ENCODE data around the gene C2CD3.
"Not testable (repeated sequence)": the region's sequence is repeated elsewhere in the genome, so short reads cannot be mapped to it uniquely, and the experiment has no call there.

The C2CD3 gene

GRCh38 chr11:73996161-73996747 is 174.5 kb downstream of the C2CD3 start:
- Mint-ChIP-seq H3K4me3 (peak overlapping the region; percentile 75), H3K36me3 (ENCODE audit: insufficient read depth) (peaks cover 12% of the 10 kb centered on the region), H3K27ac (ENCODE audit: low read depth) (peak overlapping the region; percentile 99), H3K9me3 (no peaks in the 10 kb centered on the region), H3K4me1 (peaks cover 43% of the 10 kb centered on the region), H3K27me3 (no peaks in the 10 kb centered on the region)
- ATAC-seq (replicated peaks; ENCODE audit: extremely low read depth, poor library complexity, severe bottlenecking), result no peak
- DNase-seq (ENCODE audit: low spot score in 2 of 2), result no peak

- Mint-ChIP-seq H3K27ac (ENCODE audit: low read depth) (peak overlapping the region; percentile 99), H3K4me1 (peaks cover 38% of the 10 kb centered on the region), H3K36me3 (ENCODE audit: insufficient read depth) (peaks cover 12% of the 10 kb centered on the region), H3K4me3 (peak overlapping the region; percentile 75), H3K9me3 (no peaks in the 10 kb centered on the region), H3K27me3 (no peaks in the 10 kb centered on the region)
- peak in 1 of 2 donors; percentile 54 for DNase-seq (ENCODE audit: low spot score in 2 of 2)
- peak; percentile 90 for ATAC-seq (replicated peaks; ENCODE audit: extremely low read depth, poor library complexity, severe bottlenecking)
Observed at GRCh38 chr11:73995731-73996130, 175.1 kb downstream of the C2CD3 start.

DNA sequence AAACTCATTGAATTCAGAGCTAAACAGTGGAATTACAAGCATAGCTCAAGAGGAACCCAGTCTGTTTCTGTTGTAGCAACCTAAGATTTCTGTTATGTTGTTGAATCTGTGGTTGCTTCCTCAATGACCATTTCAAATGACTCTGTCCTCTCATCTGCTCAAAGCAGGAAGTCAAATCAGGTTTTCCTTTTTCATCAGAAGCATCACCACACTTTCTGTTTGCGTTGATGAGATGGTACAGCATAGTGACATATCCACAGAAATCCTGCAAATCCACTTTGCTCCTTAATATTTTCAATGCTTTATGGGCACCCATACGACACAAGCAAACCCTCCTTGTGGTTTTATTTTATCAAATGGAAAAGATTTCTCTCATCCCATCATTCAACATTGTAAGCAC is 175.6 kb downstream of the C2CD3 start:
- H3K27ac Mint-ChIP-seq (ENCODE audit: low read depth), result peak overlapping the region; percentile 99
- H3K27me3 Mint-ChIP-seq, result no peaks in the 10 kb centered on the region
- H3K36me3 Mint-ChIP-seq (ENCODE audit: insufficient read depth), result peaks cover 12% of the 10 kb centered on the region
- H3K4me1 Mint-ChIP-seq, result peaks cover 33% of the 10 kb centered on the region
- H3K9me3 Mint-ChIP-seq, result no peaks in the 10 kb centered on the region
- peak overlapping the region; percentile 75 for H3K4me3 Mint-ChIP-seq
- ATAC-seq (replicated peaks; ENCODE audit: extremely low read depth, poor library complexity, severe bottlenecking) (peak; percentile 86), DNase-seq (ENCODE audit: low spot score in 2 of 2) (peak in 1 of 2 donors; percentile 51)

GRCh38 chr11:73991471-73992006 is 179.3 kb downstream of the C2CD3 start:
- H3K36me3 Mint-ChIP-seq (ENCODE audit: insufficient read depth), result peaks cover 9% of the 10 kb centered on the region
- ATAC-seq (replicated peaks; ENCODE audit: extremely low read depth, poor library complexity, severe bottlenecking) (no peak), DNase-seq (ENCODE audit: low spot score in 2 of 2) (no peak)
- no peak overlapping the region for H3K27ac Mint-ChIP-seq (ENCODE audit: low read depth)
- no peaks in the 10 kb centered on the region for H3K9me3 Mint-ChIP-seq
- H3K27me3 Mint-ChIP-seq, result no peaks in the 10 kb centered on the region
- H3K4me3 Mint-ChIP-seq, result no peak overlapping the region
- peaks cover 22% of the 10 kb centered on the region for H3K4me1 Mint-ChIP-seq

DNA sequence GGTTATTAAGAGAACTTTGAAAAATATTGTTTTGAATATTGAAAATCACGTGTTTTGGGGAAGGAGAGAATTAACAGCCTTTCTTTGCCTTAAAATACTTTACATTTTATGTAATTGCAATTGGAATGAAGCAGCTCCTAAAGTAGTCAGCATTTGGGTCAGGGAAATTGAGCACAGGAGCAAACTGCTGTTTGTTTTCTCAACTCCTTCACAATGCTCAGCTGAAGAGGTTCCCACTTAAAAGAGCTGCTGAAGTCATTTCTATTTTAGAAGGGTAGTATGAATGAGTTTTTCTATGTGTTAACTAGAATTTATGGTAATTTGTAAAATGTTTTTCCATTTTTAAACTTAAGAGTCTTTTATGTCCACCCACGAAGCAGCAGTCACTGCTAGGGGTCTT is 180.1 kb downstream of the C2CD3 start:
- H3K9me3 Mint-ChIP-seq, result no peaks in the 10 kb centered on the region
- H3K27me3 Mint-ChIP-seq, result no peaks in the 10 kb centered on the region
- DNase-seq (ENCODE audit: low spot score in 2 of 2), result no peak
- H3K4me1 Mint-ChIP-seq, result peaks cover 18% of the 10 kb centered on the region
- H3K4me3 Mint-ChIP-seq, result no peak overlapping the region
- no peak for ATAC-seq (replicated peaks; ENCODE audit: extremely low read depth, poor library complexity, severe bottlenecking)
- H3K27ac Mint-ChIP-seq (ENCODE audit: low read depth), result no peak overlapping the region
- H3K36me3 Mint-ChIP-seq (ENCODE audit: insufficient read depth), result peaks cover 6% of the 10 kb centered on the region

- no peak for ATAC-seq (replicated peaks; ENCODE audit: extremely low read depth, poor library complexity, severe bottlenecking)
- peaks cover 6% of the 10 kb centered on the region for H3K4me1 Mint-ChIP-seq
- H3K36me3 Mint-ChIP-seq (ENCODE audit: insufficient read depth), result no peaks in the 10 kb centered on the region
- no peaks in the 10 kb centered on the region for H3K9me3 Mint-ChIP-seq
- H3K27ac Mint-ChIP-seq (ENCODE audit: low read depth), result no peak overlapping the region
- no peak overlapping the region for H3K4me3 Mint-ChIP-seq
- H3K27me3 Mint-ChIP-seq, result no peaks in the 10 kb centered on the region
- no peak for DNase-seq (ENCODE audit: low spot score in 2 of 2)
Observed at GRCh38 chr11:73989156-73989555, 181.6 kb downstream of the C2CD3 start.

GRCh38 chr11:73988227-73988626 is 182.6 kb downstream of the C2CD3 start:
- Mint-ChIP-seq H3K9me3 (no peaks in the 10 kb centered on the region), H3K36me3 (ENCODE audit: insufficient read depth) (peaks cover 7% of the 10 kb centered on the region), H3K4me3 (no peak overlapping the region), H3K27ac (ENCODE audit: low read depth) (no peak overlapping the region), H3K27me3 (no peaks in the 10 kb centered on the region), H3K4me1 (peaks cover 14% of the 10 kb centered on the region)
- no peak for ATAC-seq (replicated peaks; ENCODE audit: extremely low read depth, poor library complexity, severe bottlenecking)
- no peak for DNase-seq (ENCODE audit: low spot score in 2 of 2)

GRCh38 chr11:73985661-73986060 is 185.1 kb downstream of the C2CD3 start:
- H3K36me3 Mint-ChIP-seq (ENCODE audit: insufficient read depth), result peaks cover 32% of the 10 kb centered on the region
- H3K27me3 Mint-ChIP-seq; H3K4me3 Mint-ChIP-seq; DNase-seq (ENCODE audit: low spot score in 2 of 2); H3K9me3 Mint-ChIP-seq; H3K27ac Mint-ChIP-seq (ENCODE audit: low read depth); ATAC-seq (replicated peaks; ENCODE audit: extremely low read depth, poor library complexity, severe bottlenecking): not testable (repeated sequence)
- peaks cover 29% of the 10 kb centered on the region for H3K4me1 Mint-ChIP-seq

DNA sequence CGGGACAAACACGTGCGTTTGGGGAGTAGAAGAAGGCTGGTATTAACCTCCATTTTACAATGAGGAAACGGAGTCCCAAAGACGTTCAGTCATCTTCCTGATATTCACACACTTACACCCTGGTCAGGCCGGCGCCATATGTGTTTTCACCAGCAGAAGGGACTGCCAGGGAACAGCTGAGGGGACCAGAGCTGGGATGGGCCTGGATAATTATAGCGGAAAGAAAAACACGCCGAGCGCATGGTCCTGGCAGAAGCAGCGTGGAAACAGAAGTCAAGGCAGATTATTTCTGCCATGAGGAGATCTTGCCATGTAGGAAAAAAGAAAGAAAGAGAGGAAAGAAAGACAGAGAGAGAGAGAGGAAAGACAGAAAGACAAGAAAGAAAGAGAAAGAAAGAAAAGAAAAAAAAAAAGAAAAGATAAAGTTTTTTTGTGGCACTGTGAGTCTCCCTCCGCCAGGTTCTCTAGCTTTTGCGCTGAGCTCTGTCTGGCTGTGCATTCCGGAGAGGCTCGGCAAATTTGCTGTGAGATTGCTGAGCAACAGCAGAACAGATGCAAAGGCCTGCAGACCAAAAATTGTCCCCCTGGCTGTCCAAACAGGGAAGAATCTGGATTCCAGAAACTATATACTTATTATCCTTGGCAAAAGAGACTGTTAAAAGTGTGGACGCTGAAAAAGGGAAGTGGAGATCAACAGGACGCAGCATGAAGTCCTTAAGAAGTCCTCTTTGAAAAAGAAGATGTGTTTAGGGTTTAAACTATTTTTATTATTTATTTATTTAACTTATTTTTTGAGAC is 186.9 kb downstream of the C2CD3 start:
- peak overlapping the region; percentile 100 for H3K4me3 Mint-ChIP-seq
- no peak for ATAC-seq (replicated peaks; ENCODE audit: extremely low read depth, poor library complexity, severe bottlenecking)
- no peak for DNase-seq (ENCODE audit: low spot score in 2 of 2)
- peak overlapping the region; percentile 100 for H3K27ac Mint-ChIP-seq (ENCODE audit: low read depth)
- no peaks in the 10 kb centered on the region for H3K27me3 Mint-ChIP-seq
- peaks cover 46% of the 10 kb centered on the region for H3K36me3 Mint-ChIP-seq (ENCODE audit: insufficient read depth)
- H3K9me3 Mint-ChIP-seq, result no peaks in the 10 kb centered on the region
- peaks cover 45% of the 10 kb centered on the region for H3K4me1 Mint-ChIP-seq

DNA sequence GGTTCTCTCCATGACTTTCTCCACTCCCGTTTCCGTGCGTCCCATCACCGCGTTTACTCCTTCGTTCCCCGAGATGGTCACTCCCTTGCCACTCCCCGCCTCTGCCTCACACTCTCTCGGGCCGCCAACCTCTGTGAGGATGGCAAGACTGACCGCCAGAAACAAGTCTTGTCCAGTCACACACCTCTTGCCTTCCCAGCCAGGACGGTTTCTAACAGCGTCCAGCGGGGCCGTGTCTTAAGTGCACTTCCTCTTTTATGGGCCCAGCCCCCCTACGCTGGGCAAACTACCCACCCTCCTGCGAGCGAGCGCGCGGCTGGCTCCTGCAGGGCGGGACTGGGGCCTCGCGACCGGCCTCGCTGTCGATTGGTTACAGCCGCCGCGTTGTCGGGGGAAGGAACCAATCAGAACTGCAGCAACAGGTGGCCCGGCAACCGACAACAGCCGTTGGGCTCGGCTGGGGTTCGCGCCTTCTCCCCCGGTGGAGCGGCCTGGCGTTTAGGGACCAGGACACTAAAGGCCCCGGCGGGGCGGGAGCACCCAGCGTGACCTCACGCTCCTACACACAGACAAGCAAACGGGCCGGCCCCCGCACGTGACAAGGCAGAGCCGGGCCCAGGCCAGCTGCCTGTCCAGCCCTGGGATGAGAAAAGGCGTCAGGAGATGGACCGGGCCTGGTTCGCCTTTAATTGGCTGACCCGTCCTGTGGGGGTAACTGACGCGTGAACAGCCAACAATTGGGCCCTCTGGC is 187.6 kb downstream of the C2CD3 start:
- Mint-ChIP-seq H3K27ac (ENCODE audit: low read depth) (peak overlapping the region; percentile 100), H3K36me3 (ENCODE audit: insufficient read depth) (peaks cover 54% of the 10 kb centered on the region), H3K4me1 (peaks cover 53% of the 10 kb centered on the region), H3K4me3 (peak overlapping the region; percentile 100), H3K9me3 (no peaks in the 10 kb centered on the region), H3K27me3 (no peaks in the 10 kb centered on the region)
- ATAC-seq (replicated peaks; ENCODE audit: extremely low read depth, poor library complexity, severe bottlenecking) (peak; percentile 79), DNase-seq (ENCODE audit: low spot score in 2 of 2) (peak; percentile 83 to 89)

DNA sequence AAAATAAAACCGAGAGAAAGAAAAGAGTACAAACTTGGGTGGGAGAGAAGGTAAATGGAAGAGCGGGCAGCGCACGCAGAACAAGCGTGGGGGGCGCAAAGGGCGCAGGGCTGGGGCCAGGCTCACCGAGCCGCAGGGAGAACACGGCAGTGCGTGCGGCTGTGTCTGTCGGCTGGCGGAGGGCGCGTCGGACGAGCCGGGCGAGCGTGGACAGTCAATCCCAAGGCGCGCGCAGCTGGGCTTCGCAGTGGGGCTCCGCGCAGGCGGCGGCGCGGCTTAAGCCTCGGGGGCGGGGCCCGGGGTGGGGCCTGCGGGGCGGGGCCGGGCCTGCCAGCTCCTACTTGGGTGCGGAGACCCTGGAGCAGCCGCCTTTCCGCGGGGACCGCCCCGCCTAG is 188.2 kb downstream of the C2CD3 start, which contains the start of gene UCP2:
UCP2 (minus strand) TSS at position 249 of the 395 bp plus-strand sequence. CDS start 4,465 bp downstream, outside the sequence.
- peak within 1 kb of the TSS; percentile 100 for H3K27ac Mint-ChIP-seq (ENCODE audit: low read depth)
- peaks cover 59% of the 10 kb centered on the region for H3K4me1 Mint-ChIP-seq
- DNase-seq (ENCODE audit: low spot score in 2 of 2) (peak in 1 of 2 donors; percentile 70), ATAC-seq (replicated peaks; ENCODE audit: extremely low read depth, poor library complexity, severe bottlenecking) (peak; percentile 63)
- H3K27me3 Mint-ChIP-seq, result no peaks in the 10 kb centered on the region
- H3K36me3 Mint-ChIP-seq (ENCODE audit: insufficient read depth), result peaks cover 60% of the 10 kb centered on the region
- H3K4me3 Mint-ChIP-seq, result peak within 1 kb of the TSS; percentile 100
- H3K9me3 Mint-ChIP-seq, result no peaks in the 10 kb centered on the region

DNA sequence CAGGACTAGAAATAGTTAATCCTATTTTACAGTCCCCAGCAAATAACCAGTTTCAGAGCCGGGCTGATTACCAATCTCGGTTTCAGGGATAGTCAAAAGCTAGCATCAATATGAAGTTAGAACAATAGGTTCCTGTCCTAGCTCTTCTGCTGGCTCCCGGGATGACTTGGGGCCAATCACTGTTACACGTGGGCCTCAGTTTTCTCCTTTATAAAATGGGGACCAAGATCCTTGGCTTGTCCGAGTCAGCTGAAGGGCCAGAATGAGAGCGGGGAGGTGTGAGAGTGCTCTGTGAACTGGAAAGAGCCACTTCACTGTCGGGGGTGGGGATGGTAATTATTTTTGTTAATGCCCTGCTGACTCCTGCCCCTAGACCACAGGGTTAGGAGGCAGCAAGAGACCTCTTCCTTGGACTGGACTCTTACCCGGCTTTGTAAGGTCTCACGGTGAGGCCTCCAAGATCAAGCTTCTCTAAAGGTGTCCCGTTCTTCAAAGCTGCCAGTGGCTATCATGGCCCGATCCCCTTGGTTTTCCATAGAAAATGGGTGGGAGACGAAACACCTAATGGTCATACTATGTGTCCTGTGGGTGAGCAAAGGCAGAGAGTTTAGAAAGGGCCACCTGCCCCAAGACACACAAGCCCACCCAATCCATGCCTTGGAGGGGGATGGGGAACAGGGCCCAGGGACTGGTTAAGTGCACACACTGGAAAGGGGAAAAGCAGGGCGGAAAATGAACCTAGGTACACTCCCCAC is 189.6 kb downstream of the C2CD3 start:
- Mint-ChIP-seq H3K36me3 (ENCODE audit: insufficient read depth) (peaks cover 72% of the 10 kb centered on the region), H3K27ac (ENCODE audit: low read depth) (peak overlapping the region; percentile 100), H3K27me3 (no peaks in the 10 kb centered on the region), H3K4me3 (peak overlapping the region; percentile 100), H3K9me3 (no peaks in the 10 kb centered on the region), H3K4me1 (peaks cover 72% of the 10 kb centered on the region)
- no peak for ATAC-seq (replicated peaks; ENCODE audit: extremely low read depth, poor library complexity, severe bottlenecking)
- DNase-seq (ENCODE audit: low spot score in 2 of 2), result no peak
